Measurements from ENCODE around the gene MROH2A.

- TF ChIP-seq POLR2AphosphoS5 (IDR thresholded peaks at IDR 0.05) = no peak
- no peak for TF ChIP-seq CTCF (IDR thresholded peaks at IDR 0.05)
- TF ChIP-seq POLR2A (IDR thresholded peaks at IDR 0.05) = no peak
Measured at GRCh38 chr2:233838726-233839446, 60.8 kb downstream of the MROH2A start.
